NCI-H128 (cell line): ENCODE results near the gene OSBPL5.

ENCODE experiments used
- DNase-seq: peaks from one replicate; lab custom pipeline; 2025; ENCODE audit not compliant: unreplicated experiment; lab: John Stamatoyannopoulos, UW

OSBPL5 gene

GRCh38 chr11:3150726-3151125 is 14.4 kb downstream of the OSBPL5 start:
- DNase-seq: no peak

GRCh38 chr11:3149852-3150188 is 15.3 kb downstream of the OSBPL5 start:
- no peak for DNase-seq

GRCh38 chr11:3148990-3149851 is 15.9 kb downstream of the OSBPL5 start:
- no peak for DNase-seq

GRCh38 chr11:3148255-3148989 is 16.7 kb downstream of the OSBPL5 start:
- DNase-seq: no peak

- no peak for DNase-seq
Measured at GRCh38 chr11:3147626-3148025, 17.5 kb downstream of the OSBPL5 start.

GRCh38 chr11:3147257-3147619 is 17.9 kb downstream of the OSBPL5 start:
- DNase-seq: no peak

- no peak for DNase-seq
Measured at GRCh38 chr11:3146612-3147256, 18.4 kb downstream of the OSBPL5 start.

GRCh38 chr11:3145206-3145520 is 19.9 kb downstream of the OSBPL5 start:
- no peak for DNase-seq

- DNase-seq: no peak
Measured at GRCh38 chr11:3144296-3145205, 20.6 kb downstream of the OSBPL5 start.

- DNase-seq: no peak
Measured at GRCh38 chr11:3143136-3143880, 21.8 kb downstream of the OSBPL5 start.

- DNase-seq: no peak
Measured at GRCh38 chr11:3140291-3140603, 24.9 kb downstream of the OSBPL5 start.

GRCh38 chr11:3139481-3140290 is 25.4 kb downstream of the OSBPL5 start:
- no peak for DNase-seq

GRCh38 chr11:3139086-3139440 is 26.0 kb downstream of the OSBPL5 start:
- no peak for DNase-seq

GRCh38 chr11:3138178-3139085 is 26.7 kb downstream of the OSBPL5 start:
- no peak for DNase-seq

GRCh38 chr11:3137486-3138177 is 27.5 kb downstream of the OSBPL5 start:
- no peak for DNase-seq

- DNase-seq: no peak
Measured at GRCh38 chr11:3136546-3137455, 28.3 kb downstream of the OSBPL5 start.
